Lower lobe of right lung (tissue), 2 donors: ENCODE data around the gene ESM1. TPM values are rescaled to one million over a fixed set of nuclear protein-coding genes. Genes with fewer than 3 reads are reported as not detected.

Source experiments
- ATAC-seq, 2 donors: fragments of 200-7000 bp; cut with Tn5 transposase; one replicate each; pipeline ENCODE4 v1.9.1; 2020 to 2022; ENCODE audit warnings: mild to moderate bottlenecking in 2 of 2, moderate library complexity in 2 of 2
- DNase-seq: peaks from one replicate; pipeline ENCODE4 v3.0.0-alpha.2; 2020
- H3K27ac ChIP-seq: fragments of 200-600 bp; one replicate; pipeline ENCODE4 v1.8.0; 2022
- H3K27me3 ChIP-seq: fragments of 200-600 bp; one replicate; pipeline ENCODE4 v1.8.0; 2022; ENCODE audit warnings: low read depth
- H3K36me3 ChIP-seq: fragments of 200-600 bp; one replicate; pipeline ENCODE4 v1.8.0; 2022; ENCODE audit warnings: mild to moderate bottlenecking
- H3K4me1 ChIP-seq: fragments of 200-600 bp; one replicate; pipeline ENCODE4 v1.8.0; 2022
- H3K4me3 ChIP-seq: fragments of 200-600 bp; one replicate; pipeline ENCODE4 v1.8.0; 2022; ENCODE audit warnings: mild to moderate bottlenecking
- H3K9me3 ChIP-seq: fragments of 200-600 bp; one replicate; pipeline ENCODE4 v1.8.0; 2022
- intact Hi-C: fragments of 100-400 bp; cut with DNase I; formaldehyde crosslinking; loops from one replicate; pipeline ENCODE4 v1.11.0; 2022
- total RNA-seq: library from RNA; stranded (reverse); fragmentation: NEBNext Ultra II Directional; extraction: Animal tissue kit (Norgen Biotek cat#: 25700); gene quantifications from one replicate; pipeline ENCODE4 v1.2.1, GENCODE V29; 2021
- TF ChIP-seq, protein P1 (sequence below): fragments of 200-600 bp; IDR thresholded peaks from one replicate; pipeline ENCODE4 v1.8.0; 2022; ENCODE audit warnings: antibody characterized with exemption, mild to moderate bottlenecking
- donor health status: DM: no; HTN: yes; CAD: no; lungs with severe emphysema.

ESM1 gene
- total RNA-seq, 1 donor from 2014 or later, result 0.68 TPM

- H3K27ac ChIP-seq, result no peak overlapping the region
Observed at GRCh38 chr5:54964405-54964804, 21.0 kb downstream of the ESM1 start.

DNA sequence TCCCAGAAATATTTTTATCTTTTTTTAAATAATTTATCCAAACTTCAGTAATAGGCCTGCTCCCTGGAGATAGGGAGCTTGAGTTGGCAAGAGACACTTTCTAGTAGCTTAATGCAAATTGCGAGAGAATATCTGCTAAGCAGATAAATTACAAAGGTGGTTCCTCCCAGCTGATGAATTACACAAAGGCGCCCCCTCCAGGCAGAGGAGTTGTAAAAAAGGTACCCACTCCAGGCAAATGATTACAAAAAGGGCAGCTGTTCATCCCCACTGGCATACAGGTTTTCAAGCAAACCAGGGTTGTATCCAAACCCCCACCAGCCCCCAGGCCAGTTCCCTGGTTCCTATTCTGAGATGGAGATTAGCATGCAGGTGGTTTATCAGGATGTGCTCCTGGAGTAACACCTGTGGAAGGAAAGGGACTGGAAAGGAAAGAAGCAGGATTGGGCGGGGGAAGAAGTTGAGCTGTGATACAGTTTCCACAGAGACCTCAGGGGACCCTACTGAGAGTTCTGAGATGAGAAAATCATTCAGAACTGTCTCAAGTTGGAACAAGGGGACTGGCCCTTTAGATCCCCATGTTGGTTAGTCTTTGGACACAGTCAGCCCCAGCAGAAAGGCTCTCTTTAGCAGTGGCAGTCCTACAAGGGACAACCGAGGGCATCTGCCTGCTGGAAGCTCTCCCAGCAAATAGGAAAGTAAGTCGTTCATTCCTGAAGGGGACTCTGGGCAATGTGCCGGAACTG is 25.5 kb downstream of the ESM1 start:
- no peak for DNase-seq
- intact Hi-C loops, result no loop called here
- Histone ChIP-seq H3K4me3 (no peak overlapping the region), H3K36me3 (no peaks in the 10 kb centered on the region), H3K27ac (no peak overlapping the region), H3K9me3 (no peaks in the 10 kb centered on the region), H3K4me1 (no peaks in the 10 kb centered on the region), H3K27me3 (no peaks in the 10 kb centered on the region)
- no peak for ATAC-seq
- TF ChIP-seq, protein P1, sequence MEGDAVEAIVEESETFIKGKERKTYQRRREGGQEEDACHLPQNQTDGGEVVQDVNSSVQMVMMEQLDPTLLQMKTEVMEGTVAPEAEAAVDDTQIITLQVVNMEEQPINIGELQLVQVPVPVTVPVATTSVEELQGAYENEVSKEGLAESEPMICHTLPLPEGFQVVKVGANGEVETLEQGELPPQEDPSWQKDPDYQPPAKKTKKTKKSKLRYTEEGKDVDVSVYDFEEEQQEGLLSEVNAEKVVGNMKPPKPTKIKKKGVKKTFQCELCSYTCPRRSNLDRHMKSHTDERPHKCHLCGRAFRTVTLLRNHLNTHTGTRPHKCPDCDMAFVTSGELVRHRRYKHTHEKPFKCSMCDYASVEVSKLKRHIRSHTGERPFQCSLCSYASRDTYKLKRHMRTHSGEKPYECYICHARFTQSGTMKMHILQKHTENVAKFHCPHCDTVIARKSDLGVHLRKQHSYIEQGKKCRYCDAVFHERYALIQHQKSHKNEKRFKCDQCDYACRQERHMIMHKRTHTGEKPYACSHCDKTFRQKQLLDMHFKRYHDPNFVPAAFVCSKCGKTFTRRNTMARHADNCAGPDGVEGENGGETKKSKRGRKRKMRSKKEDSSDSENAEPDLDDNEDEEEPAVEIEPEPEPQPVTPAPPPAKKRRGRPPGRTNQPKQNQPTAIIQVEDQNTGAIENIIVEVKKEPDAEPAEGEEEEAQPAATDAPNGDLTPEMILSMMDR, result no peak

More at GRCh38 chr5:54964405-54964804, 21.0 kb downstream of the ESM1 start:
- no peaks in the 10 kb centered on the region for H3K27me3 ChIP-seq
- no peaks in the 10 kb centered on the region for H3K36me3 ChIP-seq
- no peak for ATAC-seq
- TF ChIP-seq, protein P1, result no peak
- intact Hi-C loops, result no loop called here
- no peak overlapping the region for H3K4me3 ChIP-seq
- no peaks in the 10 kb centered on the region for H3K9me3 ChIP-seq
- no peaks in the 10 kb centered on the region for H3K4me1 ChIP-seq
- DNase-seq, result no peak

DNA sequence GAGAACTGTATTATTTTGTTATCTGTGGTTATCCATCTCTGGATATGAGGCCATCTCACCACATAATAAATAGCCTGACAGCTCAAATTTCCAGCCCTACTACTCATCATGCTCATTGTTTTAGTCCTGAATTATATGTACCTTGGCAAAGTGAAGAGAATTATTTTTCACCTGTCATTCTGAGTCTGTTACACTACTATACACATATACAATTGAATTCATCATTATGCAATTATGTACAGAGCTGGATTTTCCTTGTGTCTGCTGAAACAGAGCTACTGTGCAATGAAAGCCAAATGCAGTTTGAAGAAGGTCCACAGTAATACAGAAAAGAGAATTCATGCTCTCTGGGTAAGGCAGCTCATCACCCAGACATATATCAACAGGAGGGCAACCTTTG is 28.5 kb downstream of the ESM1 start:
- no peak for ATAC-seq
- no peak overlapping the region for H3K4me3 ChIP-seq
- intact Hi-C loops, result no loop called here

GRCh38 chr5:54947187-54947586 is 38.2 kb downstream of the ESM1 start:
- no peaks in the 10 kb centered on the region for H3K9me3 ChIP-seq
- H3K27ac ChIP-seq, result no peak overlapping the region
- H3K36me3 ChIP-seq, result no peaks in the 10 kb centered on the region
- DNase-seq, result no peak
- no peaks in the 10 kb centered on the region for H3K27me3 ChIP-seq
- intact Hi-C loops, result no loop called here
- no peak for ATAC-seq
- TF ChIP-seq, protein P1, result no peak
- no peaks in the 10 kb centered on the region for H3K4me1 ChIP-seq
- no peak overlapping the region for H3K4me3 ChIP-seq

More for the DNA sequence above, 28.5 kb downstream of the ESM1 start:
- TF ChIP-seq, protein P1, result no peak
- DNase-seq, result no peak
- Histone ChIP-seq H3K27ac (no peak overlapping the region), H3K27me3 (no peaks in the 10 kb centered on the region), H3K4me1 (no peaks in the 10 kb centered on the region), H3K36me3 (no peaks in the 10 kb centered on the region), H3K9me3 (no peaks in the 10 kb centered on the region)

DNA sequence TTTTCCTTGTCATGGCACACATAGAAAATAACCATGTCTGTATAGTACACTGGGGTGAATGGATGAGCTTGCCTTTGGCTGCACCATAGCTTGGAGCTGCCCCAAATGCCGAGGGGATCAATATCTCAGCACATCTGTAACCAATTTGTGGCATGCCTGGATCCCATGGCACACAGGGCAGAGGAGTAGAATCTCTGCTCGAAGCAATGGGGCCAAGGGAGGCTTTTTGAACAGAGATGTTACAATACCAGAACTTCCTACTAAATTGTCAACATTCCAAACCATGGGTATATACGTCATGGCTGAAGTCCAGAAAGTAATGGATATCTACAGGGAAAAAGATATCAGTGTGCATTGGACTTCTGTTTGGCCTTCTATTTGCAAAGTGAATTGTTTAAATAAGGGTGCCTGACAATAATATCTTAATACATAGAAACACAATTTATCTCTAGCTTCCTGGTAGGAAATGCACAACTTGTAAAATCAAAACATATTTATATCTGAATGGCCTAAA is 39.0 kb downstream of the ESM1 start:
- intact Hi-C loops, result no loop called here
- H3K36me3 ChIP-seq, result no peaks in the 10 kb centered on the region
- H3K27ac ChIP-seq, result no peak overlapping the region
- no peaks in the 10 kb centered on the region for H3K9me3 ChIP-seq
- DNase-seq (no peak), ATAC-seq (no peak)
- no peak overlapping the region for H3K4me3 ChIP-seq
- TF ChIP-seq, protein P1, result no peak
- H3K4me1 ChIP-seq, result no peaks in the 10 kb centered on the region
- H3K27me3 ChIP-seq, result no peaks in the 10 kb centered on the region
